Measurements from ENCODE around the gene NBPF3.
"Not testable (repeated sequence)": the region's sequence is repeated elsewhere in the genome, so short reads cannot be mapped to it uniquely, and the experiment has no call there.

Gene NBPF3

DNA sequence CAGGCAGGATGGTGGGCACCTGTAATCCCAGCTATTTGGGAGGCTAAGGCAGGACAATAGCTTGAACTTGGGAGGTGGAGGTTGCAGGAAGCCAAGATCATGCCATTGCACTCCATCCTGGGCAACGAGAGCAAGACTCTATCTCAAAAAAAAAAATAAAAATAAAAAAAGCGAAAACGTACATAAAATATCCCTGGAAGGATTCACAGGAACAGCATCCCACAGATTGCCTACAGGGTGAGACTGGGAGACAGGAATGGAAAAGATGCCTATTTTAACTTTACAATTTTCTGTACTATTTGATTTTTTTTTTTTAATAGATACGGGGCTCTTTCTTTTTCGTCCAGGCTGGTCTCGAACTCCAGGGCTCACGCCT lies 604 bp upstream of the NBPF3 start:
- Histone ChIP-seq H3K4me1 (peaks cover 3 to 27% (median 11%) of the 10 kb centered on the region in 4 donors), H3K36me3 (no peaks in the 10 kb centered on the region), H3K27ac (no peak overlapping the region), H3K9me3 (no peaks in the 10 kb centered on the region), H3K27me3 (peaks cover 0 to 28% of the 10 kb centered on the region in 2 donors), H3K4me3 (peak overlapping the region; percentile 50 to 70)
- intact Hi-C loops (cut with DNase I; ENCODE audit: low total_unique reads) = no loop called here
- no peak for DNase-seq
- TF ChIP-seq, protein P1, sequence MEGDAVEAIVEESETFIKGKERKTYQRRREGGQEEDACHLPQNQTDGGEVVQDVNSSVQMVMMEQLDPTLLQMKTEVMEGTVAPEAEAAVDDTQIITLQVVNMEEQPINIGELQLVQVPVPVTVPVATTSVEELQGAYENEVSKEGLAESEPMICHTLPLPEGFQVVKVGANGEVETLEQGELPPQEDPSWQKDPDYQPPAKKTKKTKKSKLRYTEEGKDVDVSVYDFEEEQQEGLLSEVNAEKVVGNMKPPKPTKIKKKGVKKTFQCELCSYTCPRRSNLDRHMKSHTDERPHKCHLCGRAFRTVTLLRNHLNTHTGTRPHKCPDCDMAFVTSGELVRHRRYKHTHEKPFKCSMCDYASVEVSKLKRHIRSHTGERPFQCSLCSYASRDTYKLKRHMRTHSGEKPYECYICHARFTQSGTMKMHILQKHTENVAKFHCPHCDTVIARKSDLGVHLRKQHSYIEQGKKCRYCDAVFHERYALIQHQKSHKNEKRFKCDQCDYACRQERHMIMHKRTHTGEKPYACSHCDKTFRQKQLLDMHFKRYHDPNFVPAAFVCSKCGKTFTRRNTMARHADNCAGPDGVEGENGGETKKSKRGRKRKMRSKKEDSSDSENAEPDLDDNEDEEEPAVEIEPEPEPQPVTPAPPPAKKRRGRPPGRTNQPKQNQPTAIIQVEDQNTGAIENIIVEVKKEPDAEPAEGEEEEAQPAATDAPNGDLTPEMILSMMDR (IDR thresholded peaks at IDR 0.05) = no peak

DNA sequence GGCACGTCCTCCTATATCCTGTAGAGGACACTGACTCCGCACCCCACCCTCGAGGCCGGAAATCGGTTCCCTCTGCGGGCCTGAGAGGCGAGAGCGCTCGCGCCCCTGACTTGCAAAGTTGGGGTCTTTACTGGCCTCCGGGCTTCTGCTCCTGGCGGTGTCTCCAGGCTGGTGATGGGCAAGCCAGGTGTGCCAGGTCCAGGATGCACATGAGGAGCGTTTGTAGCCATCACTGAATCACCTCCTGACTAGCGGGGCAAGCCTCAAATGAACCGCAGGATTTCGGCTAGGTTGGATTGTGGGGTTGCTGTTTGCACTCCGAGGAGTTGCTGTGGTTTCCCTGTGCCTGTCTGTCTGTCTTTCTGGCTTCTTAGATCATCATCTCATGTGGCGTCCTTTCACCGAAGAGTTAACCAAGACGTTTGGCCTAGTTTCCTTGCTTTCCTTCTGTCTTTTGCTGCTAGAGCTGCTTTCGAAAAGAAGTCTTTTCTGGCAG lies 741 bp downstream of the NBPF3 start:
- Histone ChIP-seq H3K4me3 (peak overlapping the region; percentile 50 to 70), H3K27me3 (peaks cover 0 to 17% of the 10 kb centered on the region in 2 donors), H3K4me1 (peaks cover 3 to 27% (median 11%) of the 10 kb centered on the region in 4 donors), H3K36me3 (peaks cover 0 to 11% (median 9%) of the 10 kb centered on the region in 3 donors)
- H3K27ac ChIP-seq; H3K9me3 ChIP-seq; intact Hi-C loops (cut with DNase I; ENCODE audit: low total_unique reads); DNase-seq: not testable (repeated sequence)

DNA sequence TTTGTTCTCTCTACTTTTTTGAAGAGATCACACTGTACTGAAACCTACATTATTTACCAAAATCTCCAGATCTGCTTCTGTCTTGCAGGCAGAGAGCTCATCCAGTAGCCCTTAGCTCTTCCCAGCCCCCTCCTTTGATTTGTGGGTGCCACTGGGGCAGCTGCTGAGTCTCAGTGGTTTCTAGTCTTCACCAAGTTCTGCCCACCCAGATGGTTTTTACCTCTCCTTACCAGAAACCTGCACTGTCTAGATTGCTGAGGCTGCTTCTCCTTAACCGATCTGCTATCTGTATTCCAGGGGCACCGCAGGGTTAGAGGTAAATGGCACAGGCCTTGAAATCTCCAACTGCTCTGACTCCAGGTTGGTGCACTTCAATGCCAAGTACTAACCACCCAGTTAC lies 6.7 kb downstream of the NBPF3 start:
- H3K27ac ChIP-seq; DNase-seq; H3K27me3 ChIP-seq; intact Hi-C loops (cut with DNase I; ENCODE audit: low total_unique reads); H3K9me3 ChIP-seq; H3K4me1 ChIP-seq; H3K4me3 ChIP-seq: not testable (repeated sequence)
- H3K36me3 ChIP-seq = peaks cover 0 to 24% (median 13%) of the 10 kb centered on the region in 3 donors

DNA sequence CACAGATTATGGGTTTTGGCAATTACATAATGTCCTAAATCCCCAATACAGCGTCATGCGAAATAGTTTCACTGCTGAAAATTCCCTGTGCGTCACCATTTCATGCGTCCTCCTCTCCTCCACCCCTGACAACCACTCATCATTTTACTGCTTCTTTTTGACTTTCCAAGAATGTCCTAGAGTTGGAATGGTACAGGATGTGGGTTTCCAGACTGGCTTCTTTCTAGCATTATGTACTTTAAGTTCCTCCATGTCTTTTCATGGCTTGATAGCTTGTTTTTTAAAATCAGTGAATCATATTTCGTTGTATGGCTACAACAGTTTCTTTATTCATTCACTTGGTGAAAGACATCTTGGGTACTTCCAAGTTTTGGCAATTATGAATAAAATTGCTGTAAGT lies 7.4 kb downstream of the NBPF3 start:
- no peak overlapping the region for H3K4me3 ChIP-seq
- no peak overlapping the region for H3K27ac ChIP-seq
- intact Hi-C loops (cut with DNase I; ENCODE audit: low total_unique reads) = no loop called here
- TF ChIP-seq, protein P1 (IDR thresholded peaks at IDR 0.05) = no peak
- peaks cover 0 to 24% (median 13%) of the 10 kb centered on the region in 3 donors for H3K36me3 ChIP-seq
- H3K27me3 ChIP-seq = no peaks in the 10 kb centered on the region
- H3K9me3 ChIP-seq = no peaks in the 10 kb centered on the region
- no peaks in the 10 kb centered on the region for H3K4me1 ChIP-seq
- no peak for DNase-seq

DNA sequence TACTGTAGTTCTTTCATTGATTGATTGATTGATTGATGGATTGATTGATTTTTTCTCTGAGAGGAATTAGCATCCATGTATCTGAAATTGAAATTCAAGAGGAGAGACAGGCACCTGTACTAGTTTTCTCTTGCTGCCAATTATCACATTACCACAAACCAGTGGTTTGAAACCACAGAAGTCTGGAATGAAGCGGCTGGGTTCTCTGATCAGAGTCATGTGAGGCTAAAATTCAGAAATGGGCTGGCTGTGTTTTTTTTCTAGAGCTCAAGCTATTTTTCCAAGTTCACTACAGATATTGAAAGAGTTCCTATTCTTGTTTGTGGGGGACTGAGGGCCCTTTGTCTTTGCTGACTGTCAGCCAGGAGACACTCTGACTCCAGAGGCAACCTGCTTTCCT lies 10.0 kb downstream of the NBPF3 start:
- H3K4me3 ChIP-seq = no peak overlapping the region
- intact Hi-C loops (cut with DNase I; ENCODE audit: low total_unique reads) = no loop called here
- H3K36me3 ChIP-seq = peaks cover 0 to 21% (median 12%) of the 10 kb centered on the region in 3 donors
- H3K9me3 ChIP-seq = no peaks in the 10 kb centered on the region
- no peaks in the 10 kb centered on the region for H3K4me1 ChIP-seq
- no peak overlapping the region for H3K27ac ChIP-seq
- H3K27me3 ChIP-seq = no peaks in the 10 kb centered on the region
- DNase-seq = no peak
- TF ChIP-seq, protein P1 (IDR thresholded peaks at IDR 0.05) = no peak

DNA sequence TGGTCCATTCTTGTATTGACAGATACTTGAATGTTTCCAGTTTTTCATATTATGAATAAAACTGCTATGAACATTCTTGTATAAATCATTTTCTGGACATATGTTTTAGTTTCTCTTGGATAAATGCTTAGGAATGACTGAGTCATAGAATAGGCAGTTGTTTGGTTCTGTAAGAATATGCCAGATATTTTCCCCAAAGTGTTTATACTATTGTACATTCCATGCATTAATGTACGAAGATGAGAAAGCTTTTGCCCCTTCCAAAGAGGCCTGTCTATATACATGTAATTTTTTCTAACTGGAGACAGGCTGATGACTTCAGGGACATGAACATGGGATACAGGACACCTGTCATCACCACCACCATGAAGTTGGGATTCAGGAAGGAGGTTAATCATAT lies 11.3 kb downstream of the NBPF3 start:
- Histone ChIP-seq H3K27me3 (no peaks in the 10 kb centered on the region), H3K9me3 (no peaks in the 10 kb centered on the region), H3K4me1 (no peaks in the 10 kb centered on the region), H3K4me3 (no peak overlapping the region), H3K36me3 (peaks cover 0 to 8% (median 0%) of the 10 kb centered on the region in 3 donors), H3K27ac (no peak overlapping the region)
- intact Hi-C loops (cut with DNase I; ENCODE audit: low total_unique reads) = no loop called here
- DNase-seq = no peak
- TF ChIP-seq, protein P1 (IDR thresholded peaks at IDR 0.05) = no peak

DNA sequence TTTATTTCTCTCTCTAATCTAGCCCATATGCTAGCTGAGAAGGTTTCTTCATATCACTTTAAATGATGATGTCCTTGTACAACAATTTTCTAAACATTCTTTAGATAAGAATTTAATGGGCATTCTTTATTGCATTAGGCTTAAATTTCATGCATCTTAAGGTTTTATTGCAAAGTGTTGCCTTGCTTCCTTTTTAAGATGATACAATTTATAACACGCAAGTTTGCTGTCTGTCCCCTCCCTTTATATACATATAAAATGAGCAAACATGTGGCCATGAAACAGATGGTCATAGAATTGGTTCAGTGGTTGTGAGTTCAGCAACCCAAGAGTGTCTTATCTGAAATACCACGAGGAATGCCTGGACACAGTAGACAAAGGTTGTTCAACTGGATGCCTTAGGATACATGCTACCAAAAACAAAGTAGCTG lies 12.1 kb downstream of the NBPF3 start:
- TF ChIP-seq, protein P1 (IDR thresholded peaks at IDR 0.05) = no peak
- H3K27me3 ChIP-seq = no peaks in the 10 kb centered on the region
- intact Hi-C loops (cut with DNase I; ENCODE audit: low total_unique reads) = no loop called here
- DNase-seq = no peak
- H3K27ac ChIP-seq = no peak overlapping the region
- H3K4me3 ChIP-seq = no peak overlapping the region
- H3K9me3 ChIP-seq = no peaks in the 10 kb centered on the region
- no peaks in the 10 kb centered on the region for H3K4me1 ChIP-seq
- peaks cover 0 to 7% (median 0%) of the 10 kb centered on the region in 3 donors for H3K36me3 ChIP-seq

DNA sequence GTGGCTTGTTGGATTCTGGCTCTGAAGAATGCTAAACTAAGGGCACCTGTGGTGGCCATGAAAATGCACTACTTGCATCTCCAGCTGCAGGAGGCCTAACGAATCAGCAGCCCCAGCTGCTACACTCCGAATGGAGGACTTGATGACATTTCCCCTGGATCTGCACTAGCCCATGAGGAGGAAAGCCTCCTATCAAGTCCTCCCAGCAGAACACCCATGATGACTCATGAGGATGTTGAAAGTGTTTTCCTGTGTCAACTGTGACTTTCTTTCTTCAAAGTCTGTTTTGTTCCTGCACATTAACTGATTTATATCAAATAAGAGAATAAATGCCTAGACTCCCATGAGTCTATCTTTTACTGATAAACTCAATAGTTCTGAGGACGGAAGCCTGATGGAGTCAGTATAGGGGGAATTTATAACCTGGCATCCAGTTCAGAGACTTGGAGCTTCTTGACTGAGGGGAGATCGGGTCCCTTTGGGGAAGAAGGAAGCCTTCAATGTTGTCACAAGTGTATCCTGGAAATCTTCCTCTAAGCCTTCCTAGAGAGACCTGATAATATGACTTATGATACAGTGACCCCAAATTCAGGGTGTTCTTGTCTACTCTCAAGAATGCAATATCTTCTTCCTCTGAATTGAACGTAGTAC lies 14.2 kb downstream of the NBPF3 start:
- H3K27me3 ChIP-seq; H3K36me3 ChIP-seq; H3K9me3 ChIP-seq; DNase-seq; H3K27ac ChIP-seq; intact Hi-C loops (cut with DNase I; ENCODE audit: low total_unique reads); H3K4me3 ChIP-seq; H3K4me1 ChIP-seq: not testable (repeated sequence)

DNA sequence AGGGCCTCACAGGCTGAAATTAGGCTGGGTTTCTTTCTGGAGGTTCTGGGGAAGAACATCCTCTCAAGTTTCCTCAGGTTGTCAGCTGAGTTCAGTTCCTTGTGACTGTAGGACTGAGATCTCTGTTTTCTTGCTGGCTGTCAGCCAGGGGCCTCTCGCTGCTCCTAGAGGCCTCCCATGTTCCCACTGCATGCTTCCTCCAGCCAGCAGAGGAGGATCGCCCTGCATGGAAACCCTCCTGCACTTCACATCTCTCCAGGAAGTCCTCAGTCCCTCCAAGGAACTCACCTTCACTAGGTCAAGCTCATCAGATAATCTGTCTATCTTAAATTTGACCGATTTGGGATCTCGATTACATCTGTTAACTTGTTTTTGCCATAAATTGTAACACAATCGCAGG lies 15.0 kb downstream of the NBPF3 start:
- DNase-seq; H3K9me3 ChIP-seq; H3K27me3 ChIP-seq; intact Hi-C loops (cut with DNase I; ENCODE audit: low total_unique reads); H3K36me3 ChIP-seq; H3K27ac ChIP-seq; H3K4me1 ChIP-seq; H3K4me3 ChIP-seq: not testable (repeated sequence)

All from tibial artery (tissue), 4 donors.